Naive thymus-derived CD8-positive, alpha-beta T cell (primary cell): Measurements from ENCODE around the gene MAZ. TPM values are rescaled to one million over a fixed set of nuclear protein-coding genes. Genes with fewer than 3 reads are reported as not detected.
"Not testable (repeated sequence)": the region's sequence is repeated elsewhere in the genome, so short reads cannot be mapped to it uniquely, and the experiment has no call there.

ENCODE experiments used
- ATAC-seq, 2 donors: fragments of 150-1000 bp; cut with Tn5 transposase in 1 of 2; sonication (Bioruptor Pico), chemical (Tn5 transposase) in 1 of 2; 1 replicate in 1 of 2; 2 replicates in 1 of 2; pipeline ENCODE4 v1.10.0; 2021; ENCODE audit warnings: mild to moderate bottlenecking in 2 of 2, moderate library complexity in 2 of 2
- POLR2A ChIA-PET: fragments of 350-600 bp; sonication (Branson Sonifier 250); formaldehyde crosslinking; loops from one replicate; lab custom pipeline; 2021; ENCODE audit warnings: antibody characterized with exemption; lab: Charles Lee
- DNase-seq, 10 donors: peaks; one replicate each; pipeline versions ENCODE4 v3.0.0 to v3.0.0-alpha.2; 2020 to 2022
- H3K27ac Mint-ChIP-seq, 10 donors: one replicate each; pipeline ENCODE4 v1.8.0; 2020 to 2022; ENCODE audit warnings: mild to moderate bottlenecking in 10 of 10, mixed read lengths in 10 of 10, moderate library complexity in 4 of 10, inconsistent platforms in 1 of 10
- H3K27me3 Mint-ChIP-seq, 5 donors: one replicate each; pipeline ENCODE4 v1.8.0; 2021 to 2022; ENCODE audit warnings: mixed read lengths in 5 of 5
- H3K36me3 Mint-ChIP-seq, 3 donors: one replicate each; pipeline ENCODE4 v1.8.0; 2020 to 2022; ENCODE audit warnings: mixed read lengths in 3 of 3, mild to moderate bottlenecking in 2 of 3, inconsistent platforms in 1 of 3
- H3K4me1 Mint-ChIP-seq, 4 donors: one replicate each; pipeline ENCODE4 v1.8.0; 2021 to 2022; ENCODE audit warnings: mixed read lengths in 4 of 4
- H3K4me3 Mint-ChIP-seq, 10 donors: one replicate each; pipeline ENCODE4 v1.8.0; 2020 to 2022; ENCODE audit warnings: mild to moderate bottlenecking in 10 of 10, mixed read lengths in 10 of 10, moderate library complexity in 6 of 10, inconsistent platforms in 1 of 10
- H3K9me3 Mint-ChIP-seq, 9 donors: one replicate each; pipeline ENCODE4 v1.8.0; 2020 to 2022; ENCODE audit warnings: mixed read lengths in 9 of 9, mild to moderate bottlenecking in 3 of 9, inconsistent platforms in 1 of 9, moderate library complexity in 1 of 9
- polyA plus RNA-seq, 3 donors: library from polyadenylated mRNA; unstranded; fragments of 300-500 nt; fragmentation: Illumina TruSeq; gene quantifications; one replicate each; pipeline ENCODE4 v1.2.3, GENCODE V29; 2021
- total RNA-seq, 8 experiments: library from RNA in 2 of 8; stranded (reverse) in 2 of 8; gene quantifications; one replicate each; pipeline ENCODE4 v1.2.3 and lab custom pipeline; 2021 to 2026

The MAZ gene
- total and polyA plus RNA-seq, 5 experiments from 2014 or later, result 50.3 to 282 (median 74.6) TPM

GRCh38 chr16:29769507-29769906 lies 36.8 kb upstream of the MAZ start:
- H3K9me3 Mint-ChIP-seq, result no peaks in the 10 kb centered on the region
- DNase-seq (no peak), ATAC-seq (no peak)
- no peaks in the 10 kb centered on the region for H3K27me3 Mint-ChIP-seq
- peak overlapping the region in 2 of 10 donors; percentile 60 to 79 for H3K27ac Mint-ChIP-seq
- peaks cover 7 to 26% (median 20%) of the 10 kb centered on the region in 4 donors for H3K4me1 Mint-ChIP-seq
- POLR2A ChIA-PET, result interaction anchor here (0.6 to 0.7 kb wide), 2 partner anchors 12 to 160 kb away, joined by 3 to 4 read pairs; no protein-coding TSS in a partner anchor
- H3K36me3 Mint-ChIP-seq, result no peaks in the 10 kb centered on the region
- H3K4me3 Mint-ChIP-seq, result no peak overlapping the region

GRCh38 chr16:29770250-29770929 lies 35.9 kb upstream of the MAZ start:
- H3K4me1 Mint-ChIP-seq, result peaks cover 4 to 30% (median 21%) of the 10 kb centered on the region in 4 donors
- POLR2A ChIA-PET, result interaction anchor here (0.7 to 1.1 kb wide), 2 partner anchors 13 to 20 kb away, joined by 3 to 4 read pairs; partner anchors contain the start of gene KIF22
- H3K27me3 Mint-ChIP-seq, result no peaks in the 10 kb centered on the region
- ATAC-seq, result no peak
- H3K4me3 Mint-ChIP-seq, result no peak overlapping the region
- no peaks in the 10 kb centered on the region for H3K9me3 Mint-ChIP-seq
- DNase-seq, result no peak
- H3K27ac Mint-ChIP-seq, result peak overlapping the region in 6 of 10 donors; percentile 3 to 79 (median 47)
- H3K36me3 Mint-ChIP-seq, result no peaks in the 10 kb centered on the region

GRCh38 chr16:29772330-29772729 lies 34.0 kb upstream of the MAZ start:
- not testable (repeated sequence) for ATAC-seq, H3K9me3 Mint-ChIP-seq, DNase-seq, H3K4me3 Mint-ChIP-seq, H3K27me3 Mint-ChIP-seq, H3K36me3 Mint-ChIP-seq
- Mint-ChIP-seq H3K4me1 (peaks cover 5 to 35% (median 20%) of the 10 kb centered on the region in 4 donors), H3K27ac (peak overlapping the region in 1 of 10 donors; percentile 89)
- POLR2A ChIA-PET, result interaction anchor here (0.6 to 1.3 kb wide), 4 partner anchors 18 to 107 kb away, joined by 3 read pairs; partner anchors contain the start of gene KIF22

GRCh38 chr16:29774730-29775129 lies 31.6 kb upstream of the MAZ start:
- Mint-ChIP-seq H3K4me3 (no peak overlapping the region), H3K27ac (peak overlapping the region in 1 of 10 donors; percentile 57), H3K27me3 (no peaks in the 10 kb centered on the region), H3K4me1 (peaks cover 5 to 52% (median 23%) of the 10 kb centered on the region in 4 donors), H3K36me3 (no peaks in the 10 kb centered on the region), H3K9me3 (no peaks in the 10 kb centered on the region)
- ATAC-seq, result no peak
- POLR2A ChIA-PET, result interaction anchor here (0.7 to 0.8 kb wide), 2 partner anchors 15 to 35 kb away, joined by 3 to 5 read pairs; no protein-coding TSS in a partner anchor
- DNase-seq, result no peak

GRCh38 chr16:29775742-29776408 lies 30.5 kb upstream of the MAZ start:
- Mint-ChIP-seq H3K4me1 (peaks cover 5 to 54% (median 20%) of the 10 kb centered on the region in 4 donors), H3K9me3 (no peaks in the 10 kb centered on the region), H3K36me3 (no peaks in the 10 kb centered on the region), H3K4me3 (no peak overlapping the region), H3K27me3 (no peaks in the 10 kb centered on the region), H3K27ac (peak overlapping the region in 1 of 10 donors; percentile 93)
- DNase-seq (no peak), ATAC-seq (no peak)
- POLR2A ChIA-PET, result interaction anchor here (0.6 kb wide), 1 partner anchor 9 kb away, joined by 4 read pairs; no protein-coding TSS in a partner anchor

- ATAC-seq (no peak), DNase-seq (no peak)
- POLR2A ChIA-PET, result interaction anchor here (0.6 to 1.2 kb wide), 3 partner anchors 29 to 147 kb away, joined by 4 to 5 read pairs (median 4); partner anchors contain the start of gene C16orf54
- Mint-ChIP-seq H3K27ac (peak within 1 kb of the TSS in 5 of 10 donors; percentile 41 to 74 (median 58)), H3K36me3 (no peaks in the 10 kb centered on the region), H3K27me3 (no peaks in the 10 kb centered on the region), H3K4me1 (peaks cover 5 to 60% (median 22%) of the 10 kb centered on the region in 4 donors), H3K9me3 (no peaks in the 10 kb centered on the region), H3K4me3 (no peak within 1 kb of the TSS)
Measured at GRCh38 chr16:29777576-29778350, 28.6 kb upstream of the MAZ start, which contains the start of gene ZG16. TSS of gene ZG16 (plus strand) at chr16:29778256. CDS start at chr16:29779267, 1,011 bp downstream.

GRCh38 chr16:29779474-29779873 lies 26.9 kb upstream of the MAZ start:
- peak overlapping the region in 2 of 10 donors; percentile 2 to 64 for H3K27ac Mint-ChIP-seq
- H3K4me3 Mint-ChIP-seq, result no peak overlapping the region
- H3K9me3 Mint-ChIP-seq, result no peaks in the 10 kb centered on the region
- H3K4me1 Mint-ChIP-seq, result peaks cover 11 to 63% (median 23%) of the 10 kb centered on the region in 4 donors
- no peaks in the 10 kb centered on the region for H3K36me3 Mint-ChIP-seq
- H3K27me3 Mint-ChIP-seq, result no peaks in the 10 kb centered on the region
- no peak for DNase-seq
- POLR2A ChIA-PET, result interaction anchor here (0.6 to 1.1 kb wide), 2 partner anchors 11 to 1928 kb away, joined by 4 read pairs; no protein-coding TSS in a partner anchor
- ATAC-seq, result no peak

- H3K4me3 Mint-ChIP-seq, ATAC-seq, H3K9me3 Mint-ChIP-seq, H3K36me3 Mint-ChIP-seq, DNase-seq, H3K27me3 Mint-ChIP-seq: not testable (repeated sequence)
- POLR2A ChIA-PET, result interaction anchor here (1.2 to 10.2 kb wide), 4 partner anchors 38 to 81 kb away, joined by 3 to 223 read pairs (median 4); partner anchors contain the start of gene C16orf54
- Mint-ChIP-seq H3K27ac (peak overlapping the region in 7 of 10 donors; percentile 3 to 92 (median 63)), H3K4me1 (peaks cover 19 to 48% (median 26%) of the 10 kb centered on the region in 4 donors)
Measured at GRCh38 chr16:29783094-29783953, 23.0 kb upstream of the MAZ start.

- Mint-ChIP-seq H3K4me3 (peak overlapping the region in 5 of 10 donors; percentile 0 to 33 (median 7)), H3K36me3 (no peaks in the 10 kb centered on the region), H3K27ac (peak overlapping the region; percentile 14 to 92 (median 68)), H3K4me1 (peaks cover 19 to 40% (median 30%) of the 10 kb centered on the region in 4 donors), H3K9me3 (no peaks in the 10 kb centered on the region), H3K27me3 (no peaks in the 10 kb centered on the region)
- DNase-seq, result peak in 3 of 10 donors; percentile 29 to 48 (median 47)
- POLR2A ChIA-PET, result interaction anchor here (0.6 to 10.2 kb wide), 9 partner anchors 20 to 246 kb away, joined by 3 to 223 read pairs (median 4); partner anchors contain the start of gene C16orf54
- ATAC-seq, result peak; percentile 65 to 79
Measured at GRCh38 chr16:29784157-29784556, 22.2 kb upstream of the MAZ start.

GRCh38 chr16:29784901-29785500 lies 21.3 kb upstream of the MAZ start:
- H3K27ac Mint-ChIP-seq, result peak overlapping the region; percentile 54 to 92 (median 82)

More at GRCh38 chr16:29784901-29785500, 21.3 kb upstream of the MAZ start:
- no peaks in the 10 kb centered on the region for H3K9me3 Mint-ChIP-seq
- peak overlapping the region; percentile 58 to 75 (median 72) for H3K4me3 Mint-ChIP-seq
- ATAC-seq (peak; percentile 89 to 93), DNase-seq (peak; percentile 50 to 82 (median 64))
- H3K27me3 Mint-ChIP-seq, result no peaks in the 10 kb centered on the region
- peaks cover 17 to 40% (median 32%) of the 10 kb centered on the region in 4 donors for H3K4me1 Mint-ChIP-seq
- H3K36me3 Mint-ChIP-seq, result no peaks in the 10 kb centered on the region
- POLR2A ChIA-PET, result interaction anchor here (0.7 to 10.2 kb wide), 18 partner anchors 17 to 245 kb away, joined by 3 to 223 read pairs (median 4); partner anchors contain the start of genes C16orf54, MAZ and PAGR1
